NCI-H187 (cell line): ENCODE measurements around the gene CLEC16A.

ENCODE experiments used
- DNase-seq, 2 experiments: peaks; one replicate each; lab custom pipeline; 2025; lab: John Stamatoyannopoulos, UW

CLEC16A gene

DNA sequence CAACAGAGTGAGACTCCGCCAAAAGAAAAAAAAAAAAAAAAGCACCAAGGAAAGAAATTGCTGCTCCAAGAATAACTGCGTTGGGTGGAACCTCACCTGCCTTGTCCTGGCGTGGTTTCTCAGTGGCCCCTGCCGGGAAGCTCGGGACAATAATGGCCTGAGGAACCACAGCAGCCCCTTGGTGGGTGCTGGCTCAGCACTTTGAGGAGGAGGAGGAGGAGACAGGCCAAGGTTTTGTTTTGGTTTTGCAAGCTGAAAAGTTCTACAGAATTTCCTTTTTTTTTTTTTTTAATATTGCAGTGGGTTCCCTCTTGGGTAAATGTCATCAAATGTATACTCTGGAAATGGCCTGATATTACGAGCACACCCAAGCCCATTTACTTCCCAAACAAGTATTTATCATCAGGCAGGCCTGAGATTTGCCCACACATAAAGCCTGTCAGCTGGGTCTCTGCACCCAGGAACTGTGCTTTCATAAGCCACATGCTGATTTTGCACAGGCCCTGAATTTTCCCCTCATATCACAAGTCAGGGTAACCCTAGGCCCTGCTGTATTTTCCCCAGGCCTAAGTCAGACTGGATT, 233.3 kb downstream of the CLEC16A start:
- DNase-seq = no peak

GRCh38 chr16:11178424-11178823, 234.1 kb downstream of the CLEC16A start:
- no peak for DNase-seq

- DNase-seq = no peak
Measured at GRCh38 chr16:11179574-11179973, 235.2 kb downstream of the CLEC16A start.

GRCh38 chr16:11180489-11180888, 236.1 kb downstream of the CLEC16A start:
- DNase-seq = no peak

DNA sequence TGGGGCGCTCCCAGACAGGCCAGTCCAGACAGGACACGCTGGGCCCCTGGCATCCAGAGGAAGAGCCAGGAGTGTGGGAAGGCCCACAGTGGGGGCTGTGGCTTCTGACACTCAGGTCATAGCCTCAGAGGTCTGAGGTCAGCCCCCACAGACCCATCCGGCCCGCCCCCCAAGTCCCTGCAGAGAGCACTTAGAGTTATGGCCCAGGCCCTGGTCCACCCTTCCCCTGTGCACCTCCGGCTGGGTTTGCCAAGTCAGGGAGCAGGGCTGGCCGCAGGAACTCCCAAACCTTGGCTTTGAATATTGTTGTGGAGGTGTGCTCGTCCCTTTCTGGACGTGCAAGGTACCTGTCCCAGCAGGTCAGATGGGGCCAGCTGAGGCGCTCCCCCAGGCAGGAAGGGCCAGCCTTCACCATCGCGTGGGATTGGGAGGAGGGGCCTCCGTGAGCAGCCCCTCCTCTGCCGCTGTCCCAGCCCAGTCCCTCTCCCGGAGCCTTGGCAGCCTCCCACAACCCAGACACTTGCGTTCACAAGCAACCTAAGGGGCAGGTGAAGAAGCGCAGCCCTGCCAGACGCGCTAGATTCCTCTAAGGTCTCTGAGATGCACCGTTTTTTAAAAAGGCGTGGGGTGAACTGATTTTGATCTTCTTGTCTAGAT, 237.0 kb downstream of the CLEC16A start:
- DNase-seq = no peak

DNA sequence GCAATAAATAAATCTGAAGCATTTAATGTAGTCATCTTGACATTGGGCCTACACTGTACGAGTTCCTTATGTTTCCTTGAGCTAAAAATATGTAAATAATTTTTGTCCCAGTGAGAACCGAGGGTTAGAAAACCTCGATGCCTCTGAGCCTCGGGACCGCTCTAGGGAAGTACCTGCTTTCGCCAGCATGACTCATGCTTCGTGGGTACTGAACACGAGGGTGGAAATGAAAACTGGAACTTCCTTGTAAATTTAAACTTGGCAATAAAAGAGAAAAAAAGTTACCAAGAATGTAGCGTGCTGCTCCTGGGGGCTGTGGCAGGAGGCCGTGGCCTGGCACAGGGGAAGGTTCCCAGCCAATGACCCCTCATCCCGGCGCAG, 237.5 kb downstream of the CLEC16A start:
- DNase-seq = no peak

GRCh38 chr16:11182411-11182810, 238.0 kb downstream of the CLEC16A start:
- DNase-seq = no peak

- no peak for DNase-seq
Measured at GRCh38 chr16:11183035-11183812, 238.9 kb downstream of the CLEC16A start.

DNA sequence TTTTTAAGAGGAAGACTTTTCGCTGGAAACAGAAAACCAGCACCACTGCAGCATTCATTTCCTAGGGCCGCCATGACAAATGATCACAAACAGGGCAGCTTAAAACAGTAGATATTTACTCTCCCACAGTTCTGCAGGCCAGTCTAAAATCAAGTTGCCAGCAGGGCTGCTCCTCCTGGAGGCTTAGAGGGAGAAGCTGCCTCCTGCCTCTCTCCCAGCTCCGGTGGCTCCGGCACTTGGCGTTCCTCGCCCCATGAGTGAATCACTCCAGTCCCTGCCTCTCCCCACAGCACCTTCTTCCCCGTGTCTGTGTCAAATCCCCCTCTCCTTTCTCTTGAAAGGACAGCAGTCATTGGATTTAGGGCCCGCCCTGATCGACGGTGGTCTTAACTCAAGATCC, 239.6 kb downstream of the CLEC16A start:
- no peak for DNase-seq

GRCh38 chr16:11187522-11188023, 243.2 kb downstream of the CLEC16A start:
- DNase-seq = no peak

GRCh38 chr16:11188801-11189740, 244.7 kb downstream of the CLEC16A start:
- no peak for DNase-seq

GRCh38 chr16:11190588-11191560, 246.5 kb downstream of the CLEC16A start:
- no peak for DNase-seq

GRCh38 chr16:11191665-11192064, 247.3 kb downstream of the CLEC16A start:
- DNase-seq = no peak

DNA sequence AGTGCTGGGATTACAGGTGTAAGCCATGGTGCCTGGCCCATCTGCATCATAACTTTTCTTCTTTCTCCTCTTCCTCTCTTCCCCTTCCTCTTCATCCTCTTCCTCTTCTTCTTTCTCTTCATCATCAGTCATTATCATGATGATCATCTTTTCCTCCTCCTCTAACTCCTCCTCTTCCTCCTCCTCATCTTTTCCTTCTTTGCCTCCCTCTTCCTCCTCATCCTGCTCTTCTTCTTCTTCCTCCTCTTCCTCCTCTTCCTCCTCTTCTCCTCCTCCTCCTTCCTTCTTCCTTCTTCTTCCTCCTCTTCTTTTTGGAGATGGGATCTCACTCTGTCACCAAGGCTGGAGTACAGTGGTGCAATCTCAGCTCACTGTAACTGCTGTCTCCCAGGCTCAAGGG, 249.1 kb downstream of the CLEC16A start:
- no peak for DNase-seq

GRCh38 chr16:11194913-11195312, 250.5 kb downstream of the CLEC16A start:
- no peak for DNase-seq

- DNase-seq = no peak
Measured at GRCh38 chr16:11196286-11196828, 252.0 kb downstream of the CLEC16A start.

GRCh38 chr16:11198375-11198774, 254.0 kb downstream of the CLEC16A start:
- DNase-seq = no peak

DNA sequence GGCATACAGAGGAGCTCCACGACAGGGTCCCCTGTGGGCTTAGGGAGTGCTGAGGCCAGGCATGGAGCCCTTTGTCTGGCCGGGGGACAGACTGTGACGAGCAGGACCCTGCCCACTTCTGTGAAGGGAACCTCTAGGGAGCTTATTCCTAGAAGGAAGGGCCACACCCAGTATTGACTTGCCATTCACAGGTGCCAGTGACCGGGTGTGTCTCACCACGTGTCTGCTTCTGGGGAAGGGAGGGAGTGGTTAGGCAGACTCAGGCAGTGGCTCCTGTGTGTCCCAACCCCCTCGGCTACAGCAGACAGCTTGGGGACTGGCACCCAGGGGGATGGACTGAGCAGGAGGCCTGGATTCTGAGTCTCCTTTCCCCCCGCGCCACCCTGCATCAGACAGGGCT, 254.5 kb downstream of the CLEC16A start:
- DNase-seq = peak in 1 of 2 experiments; percentile 50

- no peak for DNase-seq
Measured at GRCh38 chr16:11200592-11200991, 256.2 kb downstream of the CLEC16A start.

DNA sequence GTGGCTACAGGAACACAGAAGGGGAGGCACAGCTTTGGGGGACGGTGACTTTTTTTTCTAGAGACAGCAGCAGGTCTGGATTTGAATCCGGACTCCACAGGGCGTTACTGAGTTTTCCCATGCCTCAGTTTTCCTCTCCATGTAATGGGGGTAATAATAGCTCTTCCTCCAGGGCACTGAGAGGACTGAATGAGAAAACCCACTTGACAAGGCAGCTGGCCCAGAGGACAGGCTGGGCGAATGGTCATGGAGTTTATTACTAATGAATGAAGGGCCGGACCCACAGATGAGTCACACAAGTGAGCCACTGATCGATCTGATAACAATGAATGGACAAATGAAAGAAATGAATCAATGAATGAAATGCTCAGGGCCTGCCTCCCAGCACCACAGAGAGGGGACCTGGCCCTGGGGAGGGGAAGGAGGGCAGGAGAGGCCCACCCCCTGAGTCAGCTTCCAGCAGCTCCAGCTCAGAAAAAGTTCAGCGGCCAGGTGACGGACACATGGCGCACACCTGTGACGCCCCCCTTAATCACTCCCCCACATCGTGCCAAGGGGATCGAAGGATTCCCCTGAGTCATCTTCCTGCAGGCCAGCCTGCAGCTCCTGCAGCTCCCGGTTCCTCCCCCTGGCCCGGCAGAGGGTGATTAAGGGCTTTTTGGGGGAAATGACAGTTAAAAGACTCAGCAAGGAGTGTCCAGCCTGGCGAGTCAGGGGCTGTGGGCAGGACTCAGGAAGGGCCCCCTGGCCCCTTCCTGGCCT, 257.3 kb downstream of the CLEC16A start:
- DNase-seq = no peak
